ENCODE results near the gene PASD1. TPM values are rescaled to one million over a fixed set of nuclear protein-coding genes. Genes with fewer than 3 reads are reported as not detected.

The PASD1 gene
- total RNA-seq, 5 donors from 2014 or later (not counting 1 experiment from before 2014, with no cell fraction given) = not detected

GRCh38 chrX:151687635-151688034 is 124.2 kb downstream of the PASD1 start:
- H3K36me3 ChIP-seq (ENCODE audit: control insufficient read depth in 2 of 2, extremely low read depth in 1 of 2, insufficient read depth in 1 of 2, low read length in 1 of 2) = no peaks in the 10 kb centered on the region
- ATAC-seq (replicated peaks in 1 of 4) (no peak), DNase-seq (no peak)
- H3K9me3 ChIP-seq = no peaks in the 10 kb centered on the region
- Mint-ChIP-seq H3K27me3 (peaks cover 5 to 9% of the 10 kb centered on the region in 2 donors), H3K27ac (no peak overlapping the region), H3K4me3 (no peak overlapping the region), H3K9me3 (no peaks in the 10 kb centered on the region), H3K4me1 (peaks cover 0 to 3% (median 0%) of the 10 kb centered on the region in 3 donors), H3K36me3 (no peaks in the 10 kb centered on the region)
- POLR2A ChIA-PET = no interaction called here
- no peaks in the 10 kb centered on the region for H3K4me1 ChIP-seq (ENCODE audit: control insufficient read depth in 1 of 2, extremely low read depth in 1 of 2, insufficient read depth in 2 of 2, low read length in 2 of 2)
- no peaks in the 10 kb centered on the region for H3K27me3 ChIP-seq (replicated peaks in 1 of 2; ENCODE audit: control insufficient read depth in 2 of 2, extremely low read depth in 1 of 2, insufficient read depth in 2 of 2, low read length in 1 of 2)
- no peak overlapping the region for H3K4me3 ChIP-seq (ENCODE audit: control insufficient read depth in 1 of 2, extremely low read depth in 1 of 2, low read length in 1 of 2)
- no peak overlapping the region for H3K27ac ChIP-seq (ENCODE audit: low read length)
- CTCF ChIA-PET = no interaction called here

GRCh38 chrX:151688695-151689094 is 125.2 kb downstream of the PASD1 start:
- Mint-ChIP-seq H3K9me3 (no peaks in the 10 kb centered on the region), H3K4me1 (no peaks in the 10 kb centered on the region), H3K27ac (no peak overlapping the region), H3K4me3 (no peak overlapping the region), H3K27me3 (peaks cover 0 to 9% of the 10 kb centered on the region in 2 donors), H3K36me3 (no peaks in the 10 kb centered on the region)
- POLR2A ChIA-PET = no interaction called here
- Histone ChIP-seq H3K4me3 (ENCODE audit: control insufficient read depth in 1 of 2, extremely low read depth in 1 of 2, low read length in 1 of 2) (no peak overlapping the region), H3K9me3 (no peaks in the 10 kb centered on the region), H3K27ac (ENCODE audit: low read length) (no peak overlapping the region), H3K27me3 (replicated peaks in 1 of 2; ENCODE audit: control insufficient read depth in 2 of 2, extremely low read depth in 1 of 2, insufficient read depth in 2 of 2, low read length in 1 of 2) (no peaks in the 10 kb centered on the region), H3K4me1 (ENCODE audit: control insufficient read depth in 1 of 2, extremely low read depth in 1 of 2, insufficient read depth in 2 of 2, low read length in 2 of 2) (no peaks in the 10 kb centered on the region), H3K36me3 (ENCODE audit: control insufficient read depth in 2 of 2, extremely low read depth in 1 of 2, insufficient read depth in 1 of 2, low read length in 1 of 2) (no peaks in the 10 kb centered on the region)
- CTCF ChIA-PET = interaction anchor here in 1 of 2 donors (0.6 kb wide), 1 partner anchor 44 kb away, joined by 5 read pairs; no protein-coding TSS in a partner anchor
- DNase-seq (no peak), ATAC-seq (replicated peaks in 1 of 4) (no peak)

GRCh38 chrX:151692825-151693224 is 129.3 kb downstream of the PASD1 start:
- ChIA-PET POLR2A (no interaction called here), CTCF (no interaction called here)

GRCh38 chrX:151694121-151694520 is 130.6 kb downstream of the PASD1 start:
- Mint-ChIP-seq H3K9me3 (no peaks in the 10 kb centered on the region), H3K4me1 (no peaks in the 10 kb centered on the region), H3K36me3 (no peaks in the 10 kb centered on the region), H3K27ac (no peak overlapping the region), H3K27me3 (peaks cover 12 to 31% of the 10 kb centered on the region in 2 donors), H3K4me3 (no peak overlapping the region)
- Histone ChIP-seq H3K4me3 (ENCODE audit: control insufficient read depth in 1 of 2, extremely low read depth in 1 of 2, low read length in 1 of 2) (no peak overlapping the region), H3K27ac (ENCODE audit: low read length) (no peak overlapping the region), H3K9me3 (no peaks in the 10 kb centered on the region), H3K4me1 (ENCODE audit: control insufficient read depth in 1 of 2, extremely low read depth in 1 of 2, insufficient read depth in 2 of 2, low read length in 2 of 2) (no peaks in the 10 kb centered on the region), H3K36me3 (ENCODE audit: control insufficient read depth in 2 of 2, extremely low read depth in 1 of 2, insufficient read depth in 1 of 2, low read length in 1 of 2) (no peaks in the 10 kb centered on the region), H3K27me3 (replicated peaks in 1 of 2; ENCODE audit: control insufficient read depth in 2 of 2, extremely low read depth in 1 of 2, insufficient read depth in 2 of 2, low read length in 1 of 2) (peaks cover 0 to 7% of the 10 kb centered on the region in 2 experiments)
- WGBS (ENCODE audit: insufficient coverage) = no CpG with 5 or more reads among the region's 12 CpGs
- ChIA-PET CTCF (no interaction called here), POLR2A (no interaction called here)
- ATAC-seq (replicated peaks in 1 of 4) = no peak
- no peak for DNase-seq

More at GRCh38 chrX:151692825-151693224, 129.3 kb downstream of the PASD1 start:
- no peak overlapping the region for H3K27ac Mint-ChIP-seq
- H3K27me3 ChIP-seq (replicated peaks in 1 of 2; ENCODE audit: control insufficient read depth in 2 of 2, extremely low read depth in 1 of 2, insufficient read depth in 2 of 2, low read length in 1 of 2) = peaks cover 0 to 7% of the 10 kb centered on the region in 2 experiments
- no peaks in the 10 kb centered on the region for H3K36me3 ChIP-seq (ENCODE audit: control insufficient read depth in 2 of 2, extremely low read depth in 1 of 2, insufficient read depth in 1 of 2, low read length in 1 of 2)
- no peak for ATAC-seq (replicated peaks in 1 of 4)
- H3K27me3 Mint-ChIP-seq = peaks cover 12 to 29% of the 10 kb centered on the region in 2 donors
- H3K27ac ChIP-seq (ENCODE audit: low read length) = no peak overlapping the region
- no peak for DNase-seq
- H3K9me3 ChIP-seq = no peaks in the 10 kb centered on the region
- H3K4me3 Mint-ChIP-seq = no peak overlapping the region
- H3K9me3 Mint-ChIP-seq = no peaks in the 10 kb centered on the region
- no peaks in the 10 kb centered on the region for H3K36me3 Mint-ChIP-seq
- no peak overlapping the region for H3K4me3 ChIP-seq (ENCODE audit: control insufficient read depth in 1 of 2, extremely low read depth in 1 of 2, low read length in 1 of 2)
- H3K4me1 ChIP-seq (ENCODE audit: control insufficient read depth in 1 of 2, extremely low read depth in 1 of 2, insufficient read depth in 2 of 2, low read length in 2 of 2) = no peaks in the 10 kb centered on the region
- WGBS (ENCODE audit: insufficient coverage) = 88% methylated on average over 4 of the region's 6 CpGs
- no peaks in the 10 kb centered on the region for H3K4me1 Mint-ChIP-seq

- WGBS (ENCODE audit: insufficient coverage) = 13% methylated on average over 35 of the region's 100 CpGs
- Mint-ChIP-seq H3K4me1 (no peaks in the 10 kb centered on the region), H3K4me3 (no peak within 1 kb of the TSS), H3K27me3 (peaks cover 15 to 31% of the 10 kb centered on the region in 2 donors), H3K9me3 (no peaks in the 10 kb centered on the region), H3K27ac (no peak within 1 kb of the TSS), H3K36me3 (no peaks in the 10 kb centered on the region)
- ATAC-seq (replicated peaks in 1 of 4) (no peak), DNase-seq (no peak)
- Histone ChIP-seq H3K36me3 (ENCODE audit: control insufficient read depth in 2 of 2, extremely low read depth in 1 of 2, insufficient read depth in 1 of 2, low read length in 1 of 2) (no peaks in the 10 kb centered on the region), H3K27me3 (replicated peaks in 1 of 2; ENCODE audit: control insufficient read depth in 2 of 2, extremely low read depth in 1 of 2, insufficient read depth in 2 of 2, low read length in 1 of 2) (peaks cover 0 to 7% of the 10 kb centered on the region in 2 experiments), H3K27ac (ENCODE audit: low read length) (no peak within 1 kb of the TSS), H3K9me3 (no peaks in the 10 kb centered on the region), H3K4me1 (ENCODE audit: control insufficient read depth in 1 of 2, extremely low read depth in 1 of 2, insufficient read depth in 2 of 2, low read length in 2 of 2) (no peaks in the 10 kb centered on the region), H3K4me3 (ENCODE audit: control insufficient read depth in 1 of 2, extremely low read depth in 1 of 2, low read length in 1 of 2) (no peak within 1 kb of the TSS)
- ChIA-PET POLR2A (no interaction called here), CTCF (no interaction called here)
These were observed 131.4 kb downstream of the PASD1 start, which contains the start of gene PRRG3 for GRCh38 chrX:151694661-151695582. Gene PRRG3, plus strand, starts transcription at chrX:151695458. Its CDS starts 3,357 bp downstream, at chrX:151698815.

GRCh38 chrX:151695583-151696340 is 132.3 kb downstream of the PASD1 start:
- no peak overlapping the region for H3K4me3 Mint-ChIP-seq
- no peaks in the 10 kb centered on the region for H3K36me3 ChIP-seq (ENCODE audit: control insufficient read depth in 2 of 2, extremely low read depth in 1 of 2, insufficient read depth in 1 of 2, low read length in 1 of 2)
- H3K4me1 Mint-ChIP-seq = no peaks in the 10 kb centered on the region
- ATAC-seq (replicated peaks in 1 of 4) = no peak
- H3K4me3 ChIP-seq (ENCODE audit: control insufficient read depth in 1 of 2, extremely low read depth in 1 of 2, low read length in 1 of 2) = no peak overlapping the region
- H3K36me3 Mint-ChIP-seq = no peaks in the 10 kb centered on the region
- no peak overlapping the region for H3K27ac Mint-ChIP-seq
- H3K27me3 ChIP-seq (replicated peaks in 1 of 2; ENCODE audit: control insufficient read depth in 2 of 2, extremely low read depth in 1 of 2, insufficient read depth in 2 of 2, low read length in 1 of 2) = peaks cover 0 to 7% of the 10 kb centered on the region in 2 experiments
- H3K9me3 Mint-ChIP-seq = no peaks in the 10 kb centered on the region
- WGBS (ENCODE audit: insufficient coverage) = 21% methylated on average over 9 of the region's 19 CpGs
- ChIA-PET CTCF (no interaction called here), POLR2A (no interaction called here)
- peaks cover 16 to 31% of the 10 kb centered on the region in 2 donors for H3K27me3 Mint-ChIP-seq
- H3K4me1 ChIP-seq (ENCODE audit: control insufficient read depth in 1 of 2, extremely low read depth in 1 of 2, insufficient read depth in 2 of 2, low read length in 2 of 2) = no peaks in the 10 kb centered on the region
- DNase-seq = no peak
- H3K9me3 ChIP-seq = no peaks in the 10 kb centered on the region
- H3K27ac ChIP-seq (ENCODE audit: low read length) = no peak overlapping the region

Measured in T-cell (primary cell).